22Rv1 (cell line): ENCODE data around the gene PAK1IP1.

Experiments used
- CTCF ChIP-seq: fragments of 450-650 bp; IDR thresholded peaks from 2 replicates; pipeline ENCODE4 v1.5.1; 2017; ENCODE audit warnings: mild to moderate bottlenecking
- ZFX ChIP-seq: fragments of 450-650 bp; IDR thresholded peaks from 2 replicates; pipeline ENCODE4 v1.6.1; 2017; ENCODE audit warnings: antibody characterized with exemption, borderline replicate concordance

GRCh38 chr6:10690651-10691445, 3.9 kb upstream of the PAK1IP1 start:
- TF ChIP-seq CTCF, result no peak
- TF ChIP-seq ZFX, result no peak
